Lung (tissue), 12 donors: Measurements from ENCODE around the gene CDKN2B-AS1. TPM values are rescaled to one million over a fixed set of nuclear protein-coding genes. Genes with fewer than 3 reads are reported as not detected.
A peak's percentile ranks its signal among the peaks of the same experiment; 100 is the strongest.

Experiments used
- ATAC-seq: fragments of 200-7000 bp; cut with Tn5 transposase; one replicate; pipeline ENCODE4 v1.9.1; 2020; ENCODE audit warnings: moderate number of reproducible peaks; ENCODE audit not compliant: insufficient read depth, low FRiP score
- DNase-seq, 3 donors: peaks; one replicate each; pipeline ENCODE4 v3.0.0-alpha.2; 2013 to 2017
- H3K27ac ChIP-seq, 2 donors: one replicate each; pipeline ENCODE4 v1.5.1; 2013; ENCODE audit warnings: mild to moderate bottlenecking in 2 of 2, moderate library complexity in 2 of 2, control low read depth in 1 of 2, inconsistent platforms in 1 of 2, low read depth in 1 of 2, low read length in 1 of 2
- H3K27me3 ChIP-seq, 3 donors: one replicate each; pipeline ENCODE4 v1.5.1; 2013; ENCODE audit warnings: low read length in 2 of 3; ENCODE audit not compliant: control insufficient read depth in 3 of 3, insufficient read depth in 3 of 3
- H3K36me3 ChIP-seq, 4 donors: one replicate each; pipeline ENCODE4 v1.5.1; 2013; ENCODE audit warnings: low read length in 4 of 4, mild to moderate bottlenecking in 1 of 4, moderate library complexity in 1 of 4; ENCODE audit not compliant: control insufficient read depth in 4 of 4, insufficient read depth in 4 of 4
- H3K4me1 ChIP-seq, 5 donors: one replicate each; pipeline ENCODE4 v1.5.1; 2013; ENCODE audit warnings: low read length in 5 of 5, mild to moderate bottlenecking in 2 of 5, moderate library complexity in 1 of 5; ENCODE audit not compliant: control insufficient read depth in 5 of 5, insufficient read depth in 5 of 5
- H3K4me3 ChIP-seq: one replicate; pipeline ENCODE4 v1.5.1; 2013; ENCODE audit warnings: mild to moderate bottlenecking, control low read depth, moderate library complexity
- H3K9ac ChIP-seq, 2 donors: one replicate each; pipeline ENCODE4 v1.5.1; 2013; ENCODE audit warnings: low read length in 2 of 2, control low read depth in 1 of 2; ENCODE audit not compliant: insufficient read depth in 1 of 2
- H3K9me3 ChIP-seq, 4 donors: one replicate each; pipeline ENCODE4 v1.5.1; 2013; ENCODE audit warnings: low read length in 3 of 4, mild to moderate bottlenecking in 1 of 4, moderate library complexity in 1 of 4; ENCODE audit not compliant: control insufficient read depth in 4 of 4, insufficient read depth in 3 of 4
- CTCF ChIP-seq: IDR thresholded peaks from 2 replicates; pipeline ENCODE4 v1.5.1; 2012; ENCODE audit warnings: mild to moderate bottlenecking; ENCODE audit errors: control extremely low read depth, extremely low read depth
- WGBS, 2 donors: extraction: QIAGEN DNeasy Blood & Tissue Kit; methylation state at CpG; one replicate each; pipeline ENCODE4 v1.1.7; 2013; 5-methylcytosine and 5-hydroxymethylcytosine counted together
- polyA plus RNA-seq, 2 donors: library from polyadenylated mRNA; stranded (reverse); fragments of 200-250 nt; gene quantifications; one replicate each; pipeline ENCODE4 v1.2.1, GENCODE V29; 2013
- total RNA-seq, 2 donors: library from RNA; depleted of rRNA in 1 of 2; stranded (reverse); fragments of >200 nt in 1 of 2; gene quantifications; one replicate each; pipeline ENCODE4 v1.2.1, GENCODE V29; 2014 to 2021
- donor health status: control.
- donor health status: control.
- donor health status: Bipolar disorder and iron deficiency.
- donor health status: healthy.
- donor health status: DM: yes; HTN: yes; CAD: no.

Gene CDKN2B-AS1
- total and polyA plus RNA-seq, 4 donors: 0.32 to 1.2 (median 0.59) TPM

DNA sequence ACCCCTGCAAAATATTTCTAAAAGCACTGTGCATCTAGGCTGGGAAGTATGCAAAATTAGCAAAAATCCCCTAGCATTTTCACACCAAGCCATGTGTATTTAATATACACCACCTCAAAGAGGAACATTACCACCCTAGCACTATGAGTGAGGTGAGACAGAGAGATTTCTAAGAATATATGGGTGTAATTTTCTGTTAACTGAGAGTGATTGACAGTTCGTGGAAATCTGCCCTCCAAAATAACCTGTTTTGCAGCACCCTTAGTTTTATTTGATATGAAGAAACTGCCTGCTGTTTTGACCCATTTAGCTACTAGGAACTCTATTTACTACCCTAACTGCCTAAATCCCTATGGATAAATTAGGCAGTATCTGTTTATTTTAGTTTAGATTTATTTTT, 78.8 kb downstream of the CDKN2B-AS1 start:
- WGBS, 2 donors: 68 to 83% methylated on average over 1 of the region's 1 CpG
- Histone ChIP-seq H3K27ac (no peak overlapping the region), H3K4me3 (no peak overlapping the region), H3K27me3 (no peaks in the 10 kb centered on the region), H3K36me3 (no peaks in the 10 kb centered on the region), H3K9ac (no peak overlapping the region), H3K4me1 (no peaks in the 10 kb centered on the region), H3K9me3 (no peaks in the 10 kb centered on the region)
- ATAC-seq (no peak), DNase-seq (no peak)
- no peak for TF ChIP-seq CTCF

DNA sequence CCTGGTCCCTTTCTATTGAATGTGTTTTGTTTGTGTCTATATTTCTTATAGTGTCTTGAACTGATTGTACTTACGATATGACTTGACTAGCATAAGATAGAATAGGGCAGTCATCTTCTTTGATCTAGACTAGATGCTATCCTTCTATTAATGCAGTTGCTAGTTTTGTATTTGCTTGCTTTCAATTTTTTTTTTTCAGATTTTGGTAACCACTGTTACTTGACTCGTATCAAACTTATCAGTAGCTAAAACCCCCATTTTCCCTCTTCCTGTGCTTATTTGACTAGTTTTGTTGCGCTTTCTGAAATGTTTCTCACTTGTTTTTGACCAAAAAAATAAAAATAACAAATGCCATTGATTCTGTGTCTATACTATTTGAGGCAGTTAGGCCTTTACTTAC, 83.5 kb downstream of the CDKN2B-AS1 start:
- Histone ChIP-seq H3K9ac (no peak overlapping the region), H3K27me3 (no peaks in the 10 kb centered on the region), H3K4me3 (no peak overlapping the region), H3K36me3 (no peaks in the 10 kb centered on the region), H3K27ac (no peak overlapping the region), H3K9me3 (no peaks in the 10 kb centered on the region), H3K4me1 (no peaks in the 10 kb centered on the region)
- DNase-seq (no peak), ATAC-seq (no peak)
- 89% methylated on average over 3 of the region's 3 CpGs for WGBS, 2 donors
- no peak for TF ChIP-seq CTCF

DNA sequence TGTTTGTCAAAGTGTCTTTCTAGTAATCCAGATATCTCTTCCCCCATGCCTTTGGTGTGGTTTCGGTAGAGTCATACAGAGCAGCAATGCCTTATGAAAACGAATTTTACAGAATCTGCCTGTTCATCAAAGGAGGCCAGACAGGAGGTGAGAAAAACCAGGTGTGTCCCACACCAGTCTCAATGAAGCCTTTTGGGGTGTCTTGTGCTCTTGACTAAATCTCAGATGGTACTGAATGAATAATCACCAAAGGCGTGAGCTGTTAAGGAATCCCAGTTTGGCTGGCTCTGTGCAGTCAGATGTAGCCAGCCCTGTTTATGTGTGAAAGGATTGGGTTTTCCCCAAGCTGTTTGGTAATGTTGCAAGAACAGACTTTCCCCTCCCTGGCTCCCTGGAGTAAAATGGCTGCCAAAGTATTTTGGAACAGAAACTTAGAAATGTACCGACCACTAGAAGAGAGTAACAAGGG, 85.3 kb downstream of the CDKN2B-AS1 start:
- H3K36me3 ChIP-seq: no peaks in the 10 kb centered on the region

More for the DNA sequence above, 85.3 kb downstream of the CDKN2B-AS1 start:
- no peaks in the 10 kb centered on the region for H3K27me3 ChIP-seq
- DNase-seq: no peak
- TF ChIP-seq CTCF: no peak
- peak; percentile 49 for ATAC-seq
- H3K9me3 ChIP-seq: no peaks in the 10 kb centered on the region
- H3K4me1 ChIP-seq: no peaks in the 10 kb centered on the region
- H3K9ac ChIP-seq: no peak overlapping the region
- H3K4me3 ChIP-seq: no peak overlapping the region
- WGBS, 2 donors: 64 to 84% methylated on average over 4 of the region's 4 CpGs
- peak overlapping the region in 1 of 2 donors; percentile 17 for H3K27ac ChIP-seq
